HG03097 (cell line): Measurements from ENCODE around the gene CD79B.

Experiments
- ATAC-seq: cut with Tn5 transposase; IDR thresholded peaks from one replicate; pipeline ENCODE4 v1.9.1; 2021; ENCODE audit not compliant: unreplicated experiment, low FRiP score

The CD79B gene

DNA sequence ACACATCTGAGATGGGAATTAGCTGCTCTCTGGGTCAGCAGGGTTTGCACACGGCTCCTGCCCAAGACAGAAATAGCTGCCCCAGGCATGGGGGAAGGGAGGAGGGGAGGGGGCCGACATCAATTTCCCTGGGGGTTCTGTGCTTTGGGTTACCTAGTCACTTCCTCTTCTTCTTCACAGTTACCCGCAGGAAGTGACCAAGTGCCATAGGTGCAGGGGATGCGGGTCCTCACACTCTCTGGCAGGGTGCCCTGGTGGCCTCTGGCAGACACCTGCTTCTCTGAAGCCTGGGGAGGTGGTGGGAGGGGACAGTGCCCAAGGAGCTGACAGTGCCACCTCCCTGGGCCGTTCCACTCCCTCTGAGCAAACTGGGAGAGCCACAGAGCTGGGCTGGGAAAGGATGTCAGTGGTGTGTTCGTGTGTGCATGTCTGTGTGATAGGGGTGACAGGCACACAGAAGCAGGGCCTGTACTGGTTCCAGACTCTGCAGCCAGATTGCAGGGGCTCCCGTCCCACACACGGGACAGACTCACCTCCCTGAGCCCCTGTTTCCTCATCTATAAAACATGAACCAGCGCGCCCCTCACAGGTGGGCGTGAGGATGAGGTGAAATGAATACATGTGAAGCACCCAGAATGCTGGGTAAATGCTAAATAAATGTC is 22.4 kb upstream of the CD79B start:
- ATAC-seq, result peak; percentile 62

DNA sequence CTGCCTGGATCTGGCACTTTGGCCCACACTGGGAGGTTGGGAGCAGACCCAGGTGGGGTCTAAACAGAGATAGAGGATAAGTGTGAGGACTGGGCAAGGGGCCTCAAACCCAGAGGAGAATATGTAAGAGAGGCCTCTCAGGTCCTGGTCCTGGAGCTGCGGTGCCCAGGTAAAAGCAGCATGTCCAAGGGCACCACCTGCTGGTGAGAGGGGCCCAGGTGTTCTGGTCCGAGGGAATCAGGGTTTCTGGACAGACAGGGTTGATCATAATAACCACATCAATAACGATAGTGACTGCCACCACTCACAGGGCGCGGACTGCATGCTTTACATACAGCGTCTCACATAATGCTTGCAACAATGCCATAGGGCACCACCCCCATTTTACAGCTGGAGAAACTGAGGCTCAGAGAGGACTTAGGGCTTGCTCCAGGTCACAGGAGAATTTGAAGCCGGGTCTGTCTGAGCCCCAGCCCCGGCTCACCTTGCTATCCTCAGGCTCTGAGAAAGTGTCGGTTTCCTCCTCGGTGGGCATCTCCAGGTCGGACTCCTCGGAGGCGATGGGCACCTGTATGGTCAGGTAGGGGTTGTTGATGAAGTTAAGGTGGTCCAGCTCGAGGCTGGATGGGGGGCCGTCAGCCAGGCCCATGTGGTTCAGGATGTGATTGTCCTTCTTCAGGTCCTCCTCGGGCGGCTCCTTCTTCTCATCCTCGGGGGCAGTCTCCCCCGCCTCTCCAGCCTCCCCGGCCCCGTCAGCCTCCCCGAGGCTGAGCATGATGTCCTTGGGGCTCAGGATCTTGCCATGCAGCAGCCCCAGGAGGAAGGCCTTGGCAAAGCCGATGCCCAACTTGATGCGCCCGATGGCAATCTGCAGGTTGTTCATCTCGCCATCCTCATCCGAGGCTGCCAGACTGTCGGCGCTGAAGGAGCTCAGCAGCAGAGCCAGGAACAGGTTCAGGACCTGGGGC is 19.1 kb upstream of the CD79B start:
- no peak for ATAC-seq

DNA sequence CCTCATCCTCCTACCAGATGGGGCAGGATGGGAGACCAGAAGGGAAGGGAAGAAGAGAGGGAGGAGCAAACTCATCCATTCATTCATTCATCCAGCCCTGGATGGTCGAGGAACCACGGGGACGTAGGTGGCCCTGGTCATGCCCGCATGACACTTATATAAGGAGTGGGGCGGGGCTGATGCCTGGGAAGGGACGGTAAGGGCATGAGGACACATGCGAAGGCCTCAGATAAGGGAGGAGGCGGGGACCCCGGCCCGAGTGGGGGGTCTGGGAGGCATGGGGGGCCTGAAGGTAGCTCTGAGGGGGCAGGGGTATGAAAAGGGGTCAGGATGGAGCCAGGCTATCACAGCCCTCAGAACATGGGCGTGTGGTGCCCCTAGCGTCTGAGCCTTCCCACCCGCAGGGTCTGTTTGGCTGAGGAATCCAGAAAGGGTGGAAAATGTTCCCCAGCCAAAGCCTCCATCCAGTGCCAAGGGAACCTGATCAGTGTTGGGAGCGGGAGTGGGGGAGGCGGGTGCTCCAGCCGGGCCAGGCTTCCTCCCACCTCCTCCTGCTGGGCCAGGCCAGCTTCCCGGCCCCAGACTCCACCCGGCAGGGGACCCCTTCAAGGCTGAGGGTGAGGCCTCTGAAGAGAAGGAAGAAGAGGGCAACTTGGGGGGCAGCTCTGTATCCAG is 17.6 kb upstream of the CD79B start:
- no peak for ATAC-seq

DNA sequence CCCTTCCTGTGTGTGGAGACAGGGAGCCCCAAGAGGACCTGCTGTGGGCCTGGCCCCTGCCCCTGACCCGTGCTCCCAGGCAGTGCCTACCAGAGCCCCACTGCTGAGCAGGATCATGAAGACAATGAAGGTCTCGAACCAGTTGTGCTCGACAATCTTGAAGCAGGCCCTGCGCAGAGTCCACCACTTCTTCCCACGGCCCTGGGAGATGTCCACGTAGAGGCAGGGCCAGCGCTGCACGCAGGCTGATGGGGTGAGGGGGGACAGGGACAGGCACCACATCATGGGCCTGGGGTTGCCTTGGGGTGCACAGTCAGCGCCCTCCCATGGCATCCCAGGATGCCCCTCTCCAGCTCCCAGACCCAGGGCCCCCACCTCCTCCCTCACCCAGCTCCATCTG is 16.4 kb upstream of the CD79B start:
- no peak for ATAC-seq

DNA sequence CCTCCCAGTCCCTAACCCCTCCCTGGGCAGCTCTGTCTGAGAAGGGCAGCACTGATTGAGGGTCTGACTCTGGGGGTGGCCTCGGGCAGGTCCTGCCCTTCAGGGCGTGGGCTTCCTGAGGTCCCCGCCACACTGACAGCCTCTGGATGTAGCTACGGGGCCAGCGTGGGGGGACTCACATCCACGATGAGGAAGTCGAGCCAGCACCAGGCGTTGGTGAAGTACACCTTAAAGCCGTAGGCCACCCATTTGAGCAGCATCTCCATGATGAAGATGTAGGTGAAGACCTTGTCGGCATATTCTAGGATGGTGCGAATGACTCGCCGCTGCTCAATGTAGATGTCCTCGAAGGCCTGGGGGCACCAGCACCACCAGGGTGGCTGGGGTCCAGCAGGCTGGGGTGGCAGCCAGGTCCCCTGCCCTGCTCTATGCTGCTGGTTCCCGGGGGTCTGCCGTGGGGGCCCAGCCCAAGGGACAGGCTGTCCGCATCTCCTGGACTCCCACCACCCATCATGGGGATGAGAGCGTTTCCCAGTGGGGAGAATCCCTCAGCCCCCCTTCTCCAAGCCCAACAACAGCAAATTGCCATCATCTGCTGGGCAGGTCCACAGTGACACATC is 15.7 kb upstream of the CD79B start:
- ATAC-seq, result no peak

DNA sequence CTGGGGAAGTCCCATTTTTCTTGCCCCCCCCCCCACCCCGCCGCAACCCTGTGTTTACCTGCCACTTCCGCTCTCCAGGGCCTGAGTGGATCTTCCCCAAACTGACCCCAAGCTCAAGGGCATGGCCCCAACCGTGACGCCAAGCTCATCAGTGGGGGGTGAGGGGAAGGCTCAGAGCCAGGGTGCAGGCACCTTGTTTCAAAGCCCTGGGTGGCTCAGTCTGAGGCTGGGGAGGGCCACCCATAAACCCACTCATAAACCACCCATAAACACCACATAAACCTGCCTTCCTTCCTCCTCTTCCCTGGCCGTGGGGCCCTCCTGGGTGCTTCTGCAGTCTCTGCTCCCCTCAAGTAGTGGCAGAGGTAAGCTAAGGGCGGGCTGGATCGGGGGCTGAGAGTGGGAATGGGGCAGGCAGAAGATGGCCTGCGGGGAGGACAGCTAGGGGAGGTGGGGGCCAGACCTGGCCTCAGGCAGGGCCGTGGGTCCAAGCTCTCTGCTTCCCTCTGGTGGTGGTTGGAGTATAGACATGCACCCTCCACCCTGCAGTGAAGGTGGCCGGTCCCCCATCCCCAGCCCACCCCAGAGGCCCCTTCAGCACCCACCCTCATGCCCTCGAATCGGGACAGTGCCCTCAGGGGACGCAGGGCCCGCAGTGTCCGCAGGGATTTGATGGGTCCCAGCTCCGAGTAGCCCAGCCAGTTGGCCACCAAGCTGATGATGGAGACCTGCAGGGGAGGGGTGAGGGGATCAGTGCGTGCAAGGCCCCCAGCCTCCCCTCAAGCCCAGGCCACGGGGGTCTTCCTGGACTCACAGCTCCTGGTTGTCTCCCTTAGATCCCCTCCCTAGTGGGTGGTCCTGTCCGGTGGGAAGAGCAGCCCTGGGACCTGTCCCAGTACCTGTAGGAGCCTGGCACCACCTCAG is 14.6 kb upstream of the CD79B start:
- no peak for ATAC-seq

DNA sequence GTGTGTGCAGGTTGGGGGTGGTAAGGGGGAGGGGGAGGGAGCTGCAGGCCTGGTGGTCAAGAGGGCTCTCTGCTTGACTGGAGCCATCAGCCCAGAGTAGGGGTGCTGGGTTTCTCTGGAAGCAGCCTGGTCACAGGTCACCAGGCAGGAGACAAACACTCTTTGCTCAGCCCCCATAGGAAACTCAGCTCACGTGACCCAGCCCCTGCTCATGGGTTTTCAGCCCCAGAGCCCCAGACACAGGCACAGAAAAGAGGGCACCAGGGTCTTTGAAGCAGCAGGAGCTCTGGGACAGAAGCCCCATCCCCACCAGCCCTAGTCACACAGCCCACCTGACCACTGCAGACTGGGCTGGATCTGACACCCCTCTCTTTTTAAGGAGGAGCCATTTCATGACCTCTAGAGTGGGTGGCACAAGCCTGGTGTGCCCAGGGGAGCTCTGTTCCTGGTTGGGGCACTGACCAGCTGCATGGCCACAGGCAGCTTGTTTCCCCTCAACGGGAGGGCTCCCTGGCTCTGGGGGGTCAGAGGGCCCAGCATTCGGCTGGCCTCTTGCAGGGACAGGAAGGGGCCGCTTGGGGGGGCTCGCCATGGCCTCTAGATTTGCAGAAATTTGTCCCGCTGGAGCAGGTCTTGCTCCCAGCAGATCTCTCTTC is 13.8 kb upstream of the CD79B start:
- ATAC-seq, result peak; percentile 44

DNA sequence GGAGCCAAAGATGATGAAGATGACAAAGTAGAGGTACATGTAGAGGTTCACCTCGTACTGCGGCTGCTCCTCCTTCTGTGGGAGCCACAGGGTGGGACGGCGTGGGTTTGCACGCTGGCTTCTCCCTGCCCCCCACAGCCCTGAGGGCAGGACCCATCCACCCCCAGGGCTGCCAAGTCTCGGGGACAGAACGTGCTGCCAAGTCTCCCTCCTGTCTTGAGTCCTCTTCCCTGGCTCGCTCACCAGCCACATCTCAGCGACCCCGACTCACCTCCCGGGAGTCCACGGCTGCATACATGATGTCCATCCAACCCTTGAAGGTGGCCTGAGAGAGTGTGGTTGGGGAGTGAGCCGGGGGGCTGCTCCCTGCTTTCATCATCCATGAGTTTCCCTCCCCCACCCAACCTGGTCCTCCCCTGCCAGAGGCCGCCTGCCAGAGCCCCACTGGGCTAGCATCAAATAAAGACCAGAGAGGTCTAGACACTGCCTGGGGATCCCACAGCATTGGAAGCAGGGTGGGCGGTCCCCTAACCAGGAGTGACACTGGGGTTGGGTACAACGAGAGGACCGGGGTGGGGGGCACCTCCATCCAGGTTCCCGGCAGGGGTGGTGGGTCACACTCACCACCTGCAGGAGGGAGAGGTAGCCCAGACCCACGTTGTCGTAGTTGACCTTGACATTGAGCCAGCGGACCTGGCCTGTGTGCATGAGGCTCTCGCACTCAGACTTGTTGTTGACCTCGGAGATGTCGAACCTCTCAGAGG is 12.8 kb upstream of the CD79B start:
- no peak for ATAC-seq

DNA sequence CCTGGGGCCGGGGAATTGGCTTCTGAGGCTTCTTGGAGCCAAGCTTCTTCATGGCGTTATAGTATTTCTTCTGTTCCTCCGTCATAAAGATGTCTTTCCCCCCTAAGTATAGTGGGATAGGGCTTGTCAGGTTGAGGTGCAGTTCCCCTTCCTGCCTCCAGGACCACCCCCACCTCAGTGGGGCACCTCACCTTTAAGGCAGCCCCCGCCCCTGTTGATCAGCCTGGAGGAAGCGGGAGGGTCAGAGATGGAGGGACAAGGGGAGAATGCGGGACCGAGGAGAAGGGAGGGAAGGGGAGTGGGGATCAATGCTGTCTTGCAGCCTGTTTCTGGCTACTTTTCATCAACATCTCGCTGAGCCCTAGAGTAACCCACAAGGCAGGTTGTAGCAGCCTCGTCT is 11.6 kb upstream of the CD79B start:
- no peak for ATAC-seq

DNA sequence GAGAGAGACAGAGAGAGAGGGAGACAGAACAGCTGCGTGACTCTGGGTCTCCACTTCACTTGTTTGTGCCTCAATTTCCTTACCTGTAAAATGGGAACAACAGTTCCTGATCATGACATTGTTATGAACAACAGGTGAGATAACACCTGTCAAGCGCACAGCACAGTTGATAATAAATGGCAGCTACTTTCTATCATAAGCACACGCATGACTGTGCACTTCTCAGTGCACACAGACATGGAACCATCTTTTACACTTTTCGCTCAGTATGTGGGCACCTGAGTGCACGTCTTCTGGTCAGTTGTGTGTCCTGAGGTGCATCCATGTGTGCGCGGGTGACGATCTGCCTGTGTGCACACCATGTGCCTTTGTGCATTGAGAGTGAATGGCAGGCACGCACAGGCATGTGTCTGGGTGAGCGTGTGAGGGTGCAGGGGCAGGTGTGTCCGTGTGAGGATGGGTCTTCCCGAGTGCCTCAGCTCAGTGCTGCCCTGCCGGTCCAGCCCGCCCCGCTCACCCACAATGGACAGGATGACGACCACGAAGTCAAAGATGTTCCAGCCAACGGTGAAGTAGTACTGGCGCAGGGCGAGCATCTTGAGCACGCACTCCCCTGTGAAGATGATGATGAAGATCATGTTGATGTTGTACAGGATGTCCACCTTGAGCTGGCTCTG is 10.3 kb upstream of the CD79B start:
- no peak for ATAC-seq

DNA sequence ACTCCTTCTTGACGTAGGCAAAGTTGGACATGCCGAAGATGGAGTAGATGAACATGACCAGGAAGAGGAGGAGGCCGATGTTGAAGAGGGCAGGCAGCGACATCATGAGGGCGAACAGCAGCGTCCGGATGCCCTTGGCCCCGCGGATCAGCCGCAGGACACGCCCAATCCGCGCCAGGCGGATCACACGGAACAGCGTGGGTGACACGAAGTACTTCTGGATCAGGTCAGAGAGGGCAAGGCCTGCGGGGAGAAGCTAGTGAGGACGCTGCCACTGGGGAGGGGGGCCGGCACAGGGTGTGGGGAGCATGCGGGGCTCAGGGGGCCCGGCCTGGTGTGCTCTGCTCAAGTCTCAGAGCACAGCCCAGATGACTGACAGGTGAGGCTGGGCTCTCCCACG is 9.6 kb upstream of the CD79B start:
- no peak for ATAC-seq

DNA sequence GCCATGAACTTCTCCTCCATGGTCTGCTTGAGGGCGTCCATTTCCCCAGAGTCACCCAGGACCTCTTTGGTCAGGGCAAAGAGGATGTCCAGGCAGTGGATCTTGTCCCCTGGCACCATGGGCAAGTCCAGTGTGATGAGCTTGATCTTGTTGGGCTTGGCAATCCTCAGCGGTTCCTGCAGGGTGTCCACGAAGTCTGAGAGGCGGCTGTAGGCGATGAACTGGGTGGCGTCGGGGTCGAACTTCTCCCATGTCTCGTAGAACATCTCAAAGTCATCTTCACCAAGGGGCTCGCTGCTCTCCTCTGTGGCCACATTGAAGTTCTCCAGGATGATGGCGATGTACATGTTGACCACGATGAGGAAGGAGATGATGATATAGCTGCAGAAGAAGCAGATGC is 9.0 kb upstream of the CD79B start:
- ATAC-seq, result no peak

DNA sequence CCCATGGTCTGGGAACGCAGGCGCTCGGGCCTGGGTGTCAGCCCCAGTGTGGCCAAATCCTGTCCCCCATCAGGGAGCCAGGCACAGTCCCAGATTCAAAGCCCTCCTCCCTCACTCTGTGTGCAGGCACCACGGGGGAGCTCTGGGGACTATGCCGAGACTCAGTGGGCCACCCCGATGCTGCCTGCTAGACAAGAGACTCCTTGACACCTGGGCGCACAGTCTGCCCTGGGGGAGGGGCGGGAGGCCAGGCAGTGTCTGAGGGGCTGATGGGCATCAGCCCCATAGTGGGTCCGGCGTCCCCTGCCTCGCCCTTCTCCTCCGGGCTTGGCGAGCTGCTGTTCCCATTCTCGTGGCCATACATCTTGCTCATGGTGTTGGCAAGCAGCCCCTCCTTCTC is 8.5 kb upstream of the CD79B start:
- ATAC-seq, result no peak

DNA sequence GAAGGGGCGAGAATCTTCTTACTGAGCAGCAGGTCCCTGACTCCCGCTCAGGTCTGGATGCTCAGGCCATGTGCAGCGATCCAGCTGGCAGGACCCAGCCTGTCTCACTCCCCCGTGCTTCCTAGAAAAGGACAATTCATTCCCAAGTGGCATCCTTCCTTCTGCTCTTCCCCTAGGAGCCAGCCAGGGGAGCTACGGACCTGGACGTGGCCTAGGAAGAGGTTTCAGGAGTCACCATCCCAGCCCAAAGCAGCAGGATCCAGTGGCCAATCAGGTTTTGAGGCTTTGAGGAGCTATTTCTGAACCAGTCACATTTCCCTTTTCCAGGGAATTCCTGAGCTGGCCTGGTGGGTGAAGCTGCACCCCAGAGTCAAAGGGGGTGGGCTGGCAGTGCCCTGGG is 7.8 kb upstream of the CD79B start:
- ATAC-seq, result no peak

DNA sequence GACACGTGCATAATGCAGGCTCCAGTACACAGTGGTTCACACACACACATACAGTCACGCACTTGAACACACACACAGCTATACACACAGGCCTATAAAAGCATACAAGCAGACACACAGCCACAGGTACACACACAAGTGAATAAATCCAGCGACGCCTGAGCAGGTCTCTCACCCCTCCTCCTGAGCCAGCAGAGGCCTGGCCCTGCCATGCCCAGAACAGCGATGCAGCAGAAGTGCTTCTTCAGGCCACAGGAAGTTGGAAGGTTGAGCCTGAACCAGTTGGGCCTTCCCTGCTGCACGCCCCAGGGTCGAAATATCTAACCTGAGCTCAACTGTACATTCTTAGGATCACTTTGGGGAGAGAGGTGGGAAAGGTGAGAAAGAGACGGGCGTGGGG is 7.3 kb upstream of the CD79B start:
- ATAC-seq, result no peak

DNA sequence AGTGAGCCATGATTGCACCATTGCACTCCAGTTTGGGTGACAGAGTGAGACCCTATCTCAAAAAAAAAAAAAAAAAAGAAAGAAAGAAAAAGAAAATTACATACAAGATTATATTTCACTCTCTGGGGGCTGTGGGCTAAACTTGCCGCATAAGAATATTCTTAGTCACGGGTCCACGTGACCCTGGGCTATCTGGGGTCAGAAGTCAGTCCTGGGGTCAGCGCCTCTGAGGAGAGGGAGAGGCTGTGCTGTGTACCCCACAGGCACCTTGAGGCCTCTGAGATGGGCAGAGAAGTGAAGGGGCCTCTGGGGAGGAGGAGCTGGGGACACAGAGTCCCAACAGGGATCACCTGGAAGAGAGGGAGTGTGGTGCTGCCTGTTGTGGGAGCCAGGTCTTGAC is 5.8 kb upstream of the CD79B start:
- no peak for ATAC-seq

DNA sequence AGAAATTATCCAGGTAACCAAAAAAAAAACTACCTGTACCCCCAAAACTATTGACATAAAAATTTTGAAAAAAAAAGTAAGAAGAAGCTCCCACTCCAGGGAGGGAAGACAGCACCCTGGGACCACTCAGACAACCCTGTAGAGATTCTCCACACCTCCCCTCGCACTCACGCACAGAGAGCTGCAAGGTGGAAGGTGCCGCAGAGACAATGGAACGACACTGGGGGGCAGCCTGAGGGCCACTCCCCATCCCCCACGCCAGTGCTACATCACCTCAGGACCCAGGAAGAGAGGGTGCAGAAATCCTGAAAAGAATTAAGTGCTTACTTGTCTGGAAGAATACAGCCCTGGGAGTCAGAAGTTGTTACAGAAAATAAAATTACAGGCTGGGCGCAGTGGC is 5.2 kb upstream of the CD79B start:
- no peak for ATAC-seq
